ENCODE results near the gene MEST. TPM values are rescaled to one million over a fixed set of nuclear protein-coding genes. Genes with fewer than 3 reads are reported as not detected.

The MEST gene
- total and polyA plus RNA-seq, 7 experiments from 2014 or later = 1.6 to 8.7 (median 4.6) TPM

DNA sequence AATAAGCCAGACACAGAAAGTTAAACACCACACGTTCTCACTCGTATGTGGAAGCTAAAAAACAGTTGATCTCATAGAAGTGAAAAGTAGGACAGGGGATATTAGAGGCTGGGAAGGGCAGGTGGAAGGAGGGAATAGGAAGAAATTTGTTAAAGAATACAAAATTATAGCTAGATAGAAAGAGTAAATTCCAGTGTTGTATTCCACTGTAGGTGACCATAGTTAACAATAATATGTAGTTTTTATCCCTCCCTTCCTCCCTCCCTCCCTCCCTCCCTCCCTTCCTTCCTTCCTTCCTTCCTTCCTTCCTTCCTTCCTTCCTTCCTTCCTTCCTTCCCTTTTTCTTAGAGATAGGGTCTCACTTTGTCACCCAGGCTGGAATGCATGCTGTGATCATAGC, 19.9 kb upstream of the MEST start:
- H3K36me3 ChIP-seq (ENCODE audit: control insufficient read depth in 2 of 3, insufficient read depth in 3 of 3, low read length in 3 of 3) = no peaks in the 10 kb centered on the region
- Mint-ChIP-seq H3K36me3 (peaks cover 0 to 3% (median 0%) of the 10 kb centered on the region in 5 donors), H3K4me1 (peaks cover 0 to 14% (median 8%) of the 10 kb centered on the region in 7 donors), H3K27ac (no peak overlapping the region), H3K4me3 (no peak overlapping the region), H3K9me3 (peaks cover 0 to 3% (median 0%) of the 10 kb centered on the region in 11 donors), H3K27me3 (peaks cover 0 to 7% (median 3%) of the 10 kb centered on the region in 5 donors)
- no peak for DNase-seq
- CTCF ChIA-PET = no interaction called here
- POLR2A ChIA-PET = no interaction called here
- H3K27ac ChIP-seq (ENCODE audit: low read depth, low read length) = no peak overlapping the region
- ATAC-seq = no peak
- no peak overlapping the region for H3K4me3 ChIP-seq (ENCODE audit: low read length)
- no peaks in the 10 kb centered on the region for H3K9me3 ChIP-seq (ENCODE audit: control insufficient read depth in 2 of 3, low read length in 3 of 3)
- peaks cover 0 to 3% of the 10 kb centered on the region in 2 donors for H3K27me3 ChIP-seq (ENCODE audit: control insufficient read depth in 2 of 2, insufficient read depth in 2 of 2, low read length in 2 of 2)
- intact Hi-C loops (cut with micrococcal nuclease) = no loop called here
- H3K4me1 ChIP-seq (ENCODE audit: control insufficient read depth in 2 of 2, insufficient read depth in 2 of 2, low read length in 2 of 2) = no peaks in the 10 kb centered on the region

DNA sequence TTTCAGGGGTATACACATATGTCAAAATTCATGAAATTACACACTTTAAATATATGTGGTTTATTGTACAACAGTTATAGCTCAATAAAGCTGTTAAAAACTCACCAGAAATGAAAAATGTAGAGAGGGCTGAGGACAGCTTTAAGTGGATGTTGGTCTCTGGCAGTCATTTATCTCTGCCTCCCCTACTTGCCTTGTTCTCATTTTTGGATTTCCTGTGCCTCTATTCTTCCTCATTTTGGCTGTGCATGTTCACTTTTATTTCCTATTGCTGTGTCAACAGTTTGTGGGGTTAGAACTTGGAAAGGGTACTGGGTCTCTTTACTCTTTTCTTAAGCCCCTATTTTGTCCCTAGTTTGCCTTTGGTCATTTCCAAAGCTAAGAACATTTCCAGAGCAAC, 18.6 kb upstream of the MEST start:
- H3K4me3 ChIP-seq (ENCODE audit: low read length) = no peak overlapping the region
- ChIA-PET CTCF (interaction anchor here (0.9 to 1.0 kb wide), 2 partner anchors 9 to 14 kb away, joined by 3 read pairs; no protein-coding TSS in a partner anchor), POLR2A (interaction anchor here (0.5 kb wide), 1 partner anchor 852 kb away, joined by 5 read pairs; no protein-coding TSS in a partner anchor)
- intact Hi-C loops (cut with micrococcal nuclease) = no loop called here
- DNase-seq (no peak), ATAC-seq (peak; percentile 37)
- no peaks in the 10 kb centered on the region for H3K36me3 ChIP-seq (ENCODE audit: control insufficient read depth in 2 of 3, insufficient read depth in 3 of 3, low read length in 3 of 3)
- Mint-ChIP-seq H3K4me3 (no peak overlapping the region), H3K9me3 (peaks cover 0 to 6% (median 0%) of the 10 kb centered on the region in 11 donors), H3K27me3 (peaks cover 0 to 10% (median 3%) of the 10 kb centered on the region in 5 donors), H3K27ac (no peak overlapping the region), H3K4me1 (peaks cover 0 to 14% (median 8%) of the 10 kb centered on the region in 7 donors), H3K36me3 (peaks cover 0 to 3% (median 0%) of the 10 kb centered on the region in 5 donors)
- no peaks in the 10 kb centered on the region for H3K4me1 ChIP-seq (ENCODE audit: control insufficient read depth in 2 of 2, insufficient read depth in 2 of 2, low read length in 2 of 2)
- no peaks in the 10 kb centered on the region for H3K9me3 ChIP-seq (ENCODE audit: control insufficient read depth in 2 of 3, low read length in 3 of 3)
- no peak overlapping the region for H3K27ac ChIP-seq (ENCODE audit: low read depth, low read length)
- peaks cover 0 to 3% of the 10 kb centered on the region in 2 donors for H3K27me3 ChIP-seq (ENCODE audit: control insufficient read depth in 2 of 2, insufficient read depth in 2 of 2, low read length in 2 of 2)

DNA sequence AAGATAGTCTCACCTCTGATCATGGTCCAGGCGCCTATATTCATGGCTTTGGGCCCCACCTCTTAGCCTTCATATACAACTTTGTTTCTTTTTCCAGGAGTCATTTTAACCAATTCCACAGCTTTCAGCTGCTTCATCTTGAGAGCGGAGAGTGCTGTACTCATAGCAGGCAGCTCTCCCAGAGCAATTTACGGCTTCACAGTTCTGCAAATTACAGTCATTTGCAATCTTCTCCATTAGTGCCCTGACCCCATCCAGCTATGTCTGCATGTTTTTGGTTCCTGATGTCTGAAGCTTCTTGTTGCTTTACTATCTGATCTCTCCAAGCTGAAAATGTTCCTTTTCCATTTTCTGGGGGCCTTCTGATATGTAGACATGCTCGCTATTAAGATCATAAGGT, 18.0 kb upstream of the MEST start:
- intact Hi-C loops (cut with micrococcal nuclease) = no loop called here

DNA sequence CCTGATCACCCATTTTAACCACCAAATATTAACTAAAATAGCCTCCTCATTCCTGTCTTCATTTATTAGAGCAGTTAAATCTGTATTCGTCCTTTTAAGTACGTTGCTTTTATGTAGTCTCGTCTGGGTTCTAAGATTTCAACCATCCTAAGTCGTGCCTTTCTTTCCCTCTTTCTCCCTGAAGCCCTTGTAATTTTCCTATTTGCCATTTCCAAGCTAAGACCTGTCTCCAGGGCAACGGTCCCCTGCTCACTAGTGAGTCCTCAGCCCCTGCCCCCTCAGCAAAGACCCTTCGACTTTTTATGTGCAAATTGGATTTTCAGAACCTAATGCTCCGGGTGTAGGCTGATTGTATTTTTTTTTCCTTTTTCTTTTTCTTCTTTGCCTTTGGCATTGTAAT, 16.1 kb upstream of the MEST start:
- H3K4me3 Mint-ChIP-seq = no peak overlapping the region
- no peak for ATAC-seq
- H3K27me3 ChIP-seq (ENCODE audit: control insufficient read depth in 2 of 2, insufficient read depth in 2 of 2, low read length in 2 of 2) = no peaks in the 10 kb centered on the region
- H3K4me3 ChIP-seq (ENCODE audit: low read length) = no peak overlapping the region
- peaks cover 0 to 14% (median 8%) of the 10 kb centered on the region in 7 donors for H3K4me1 Mint-ChIP-seq
- no peak overlapping the region for H3K27ac ChIP-seq (ENCODE audit: low read depth, low read length)
- H3K9me3 Mint-ChIP-seq = peaks cover 0 to 9% (median 0%) of the 10 kb centered on the region in 11 donors
- intact Hi-C loops (cut with micrococcal nuclease) = no loop called here
- no peak overlapping the region for H3K27ac Mint-ChIP-seq
- no peaks in the 10 kb centered on the region for H3K4me1 ChIP-seq (ENCODE audit: control insufficient read depth in 2 of 2, insufficient read depth in 2 of 2, low read length in 2 of 2)
- H3K36me3 ChIP-seq (ENCODE audit: control insufficient read depth in 2 of 3, insufficient read depth in 3 of 3, low read length in 3 of 3) = no peaks in the 10 kb centered on the region
- peaks cover 0 to 3% (median 0%) of the 10 kb centered on the region in 5 donors for H3K36me3 Mint-ChIP-seq
- ChIA-PET POLR2A (no interaction called here), CTCF (interaction anchor here (1.0 kb wide), 1 partner anchor 11 kb away, joined by 4 read pairs; no protein-coding TSS in a partner anchor)
- peaks cover 0 to 3% (median 0%) of the 10 kb centered on the region in 5 donors for H3K27me3 Mint-ChIP-seq
- no peak for DNase-seq
- no peaks in the 10 kb centered on the region for H3K9me3 ChIP-seq (ENCODE audit: control insufficient read depth in 2 of 3, low read length in 3 of 3)

More for the DNA sequence above, 18.0 kb upstream of the MEST start:
- ATAC-seq (no peak), DNase-seq (no peak)
- Mint-ChIP-seq H3K9me3 (peaks cover 0 to 9% (median 0%) of the 10 kb centered on the region in 11 donors), H3K4me3 (no peak overlapping the region), H3K27me3 (peaks cover 0 to 8% (median 0%) of the 10 kb centered on the region in 5 donors), H3K27ac (peak overlapping the region in 1 of 9 donors; percentile 41), H3K4me1 (peaks cover 0 to 14% (median 8%) of the 10 kb centered on the region in 7 donors), H3K36me3 (peaks cover 0 to 3% (median 0%) of the 10 kb centered on the region in 5 donors)
- Histone ChIP-seq H3K4me3 (ENCODE audit: low read length) (no peak overlapping the region), H3K4me1 (ENCODE audit: control insufficient read depth in 2 of 2, insufficient read depth in 2 of 2, low read length in 2 of 2) (no peaks in the 10 kb centered on the region), H3K27me3 (ENCODE audit: control insufficient read depth in 2 of 2, insufficient read depth in 2 of 2, low read length in 2 of 2) (peaks cover 0 to 2% of the 10 kb centered on the region in 2 donors), H3K36me3 (ENCODE audit: control insufficient read depth in 2 of 3, insufficient read depth in 3 of 3, low read length in 3 of 3) (no peaks in the 10 kb centered on the region), H3K27ac (ENCODE audit: low read depth, low read length) (no peak overlapping the region), H3K9me3 (ENCODE audit: control insufficient read depth in 2 of 3, low read length in 3 of 3) (no peaks in the 10 kb centered on the region)
- CTCF ChIA-PET = interaction anchor here (0.9 to 1.0 kb wide), 3 partner anchors 10 to 15 kb away, joined by 3 to 4 read pairs (median 3); no protein-coding TSS in a partner anchor
- POLR2A ChIA-PET = no interaction called here

DNA sequence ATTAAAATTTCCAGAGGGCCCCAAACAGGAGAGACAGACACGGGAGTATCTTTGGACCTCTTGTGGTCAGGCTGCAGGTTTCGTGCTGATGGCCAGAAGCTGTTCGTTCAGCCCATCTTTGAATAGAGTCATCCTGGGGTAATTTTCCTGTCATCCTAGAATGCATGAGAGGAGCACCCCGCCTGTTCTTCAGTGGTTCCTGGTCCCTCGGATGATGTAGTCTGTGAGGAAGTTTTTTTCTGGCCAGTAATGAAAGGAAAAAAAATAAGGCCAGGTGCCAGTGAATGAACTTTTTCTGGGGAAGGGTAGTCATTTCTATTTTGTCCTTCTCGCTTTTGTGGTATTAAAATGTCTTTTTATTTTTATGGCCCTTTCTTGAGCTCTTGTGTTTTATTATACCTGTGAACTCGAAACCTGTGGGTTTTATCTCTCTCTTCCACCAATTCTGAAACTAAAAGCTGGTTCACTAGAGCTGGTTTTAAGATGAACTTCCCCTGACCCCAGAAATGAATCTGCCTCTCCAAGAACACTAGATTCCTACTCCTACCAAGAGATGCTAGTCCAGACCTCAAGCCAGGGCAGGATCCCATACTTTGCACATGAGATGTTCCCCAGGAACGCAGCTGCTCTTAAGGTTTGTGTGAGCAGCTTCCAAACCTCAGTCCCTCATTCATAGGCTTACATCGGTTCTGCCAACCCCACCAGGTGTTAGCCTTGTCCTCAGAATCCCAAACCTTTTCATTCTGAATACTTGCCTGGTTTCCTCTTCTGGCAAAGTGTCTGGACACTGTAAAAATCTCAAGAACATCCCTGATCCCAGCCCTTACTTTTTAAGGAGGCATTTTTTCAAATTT, 15.4 kb upstream of the MEST start:
- ATAC-seq (no peak), DNase-seq (no peak)
- CTCF ChIA-PET = interaction anchor here (1.0 kb wide), 1 partner anchor 11 kb away, joined by 4 read pairs; no protein-coding TSS in a partner anchor
- H3K27ac ChIP-seq (ENCODE audit: low read depth, low read length) = no peak overlapping the region
- no peak overlapping the region for H3K4me3 Mint-ChIP-seq
- H3K9me3 ChIP-seq (ENCODE audit: control insufficient read depth in 2 of 3, low read length in 3 of 3) = no peaks in the 10 kb centered on the region
- intact Hi-C loops (cut with micrococcal nuclease) = no loop called here
- H3K27ac Mint-ChIP-seq = no peak overlapping the region
- peaks cover 0 to 9% (median 0%) of the 10 kb centered on the region in 11 donors for H3K9me3 Mint-ChIP-seq
- H3K4me1 Mint-ChIP-seq = peaks cover 0 to 14% (median 8%) of the 10 kb centered on the region in 7 donors
- no peaks in the 10 kb centered on the region for H3K4me1 ChIP-seq (ENCODE audit: control insufficient read depth in 2 of 2, insufficient read depth in 2 of 2, low read length in 2 of 2)
- no peaks in the 10 kb centered on the region for H3K36me3 ChIP-seq (ENCODE audit: control insufficient read depth in 2 of 3, insufficient read depth in 3 of 3, low read length in 3 of 3)
- H3K36me3 Mint-ChIP-seq = peaks cover 0 to 3% (median 0%) of the 10 kb centered on the region in 5 donors
- peaks cover 0 to 3% (median 0%) of the 10 kb centered on the region in 5 donors for H3K27me3 Mint-ChIP-seq
- H3K4me3 ChIP-seq (ENCODE audit: low read length) = no peak overlapping the region
- POLR2A ChIA-PET = no interaction called here
- H3K27me3 ChIP-seq (ENCODE audit: control insufficient read depth in 2 of 2, insufficient read depth in 2 of 2, low read length in 2 of 2) = no peaks in the 10 kb centered on the region

DNA sequence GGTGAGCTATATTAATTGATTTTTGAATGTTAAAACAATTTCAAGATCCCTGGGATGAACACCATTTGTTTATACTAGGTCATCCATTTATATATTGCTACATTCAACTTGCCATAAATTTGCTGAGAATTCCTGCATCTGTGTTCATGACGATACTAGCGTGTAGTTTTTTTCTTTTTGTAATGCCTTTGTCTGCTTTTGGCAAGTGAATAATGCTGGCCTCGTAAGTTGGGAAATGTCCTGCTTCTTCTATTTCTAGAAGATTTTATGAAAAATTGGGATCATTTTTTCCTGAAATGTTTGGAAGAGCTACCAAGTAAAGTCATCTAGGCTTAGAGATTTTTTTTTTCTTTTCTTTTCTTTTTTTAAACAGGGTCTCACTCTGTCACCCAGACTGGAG, 12.9 kb upstream of the MEST start:
- DNase-seq (no peak), ATAC-seq (no peak)
- ChIA-PET POLR2A (no interaction called here), CTCF (interaction anchor here (0.6 kb wide), 1 partner anchor 8 kb away, joined by 3 read pairs; no protein-coding TSS in a partner anchor)
- H3K27ac Mint-ChIP-seq = no peak overlapping the region
- H3K9me3 ChIP-seq (ENCODE audit: control insufficient read depth in 2 of 3, low read length in 3 of 3) = no peaks in the 10 kb centered on the region
- no peaks in the 10 kb centered on the region for H3K4me1 ChIP-seq (ENCODE audit: control insufficient read depth in 2 of 2, insufficient read depth in 2 of 2, low read length in 2 of 2)
- intact Hi-C loops (cut with micrococcal nuclease) = no loop called here
- H3K27me3 Mint-ChIP-seq = peaks cover 5 to 17% (median 6%) of the 10 kb centered on the region in 5 donors
- no peak overlapping the region for H3K4me3 ChIP-seq (ENCODE audit: low read length)
- H3K36me3 Mint-ChIP-seq = peaks cover 0 to 3% (median 0%) of the 10 kb centered on the region in 5 donors
- H3K27ac ChIP-seq (ENCODE audit: low read depth, low read length) = no peak overlapping the region
- no peak overlapping the region for H3K4me3 Mint-ChIP-seq
- H3K4me1 Mint-ChIP-seq = peaks cover 0 to 7% (median 0%) of the 10 kb centered on the region in 7 donors
- H3K9me3 Mint-ChIP-seq = peaks cover 0 to 9% (median 0%) of the 10 kb centered on the region in 11 donors
- no peaks in the 10 kb centered on the region for H3K36me3 ChIP-seq (ENCODE audit: control insufficient read depth in 2 of 3, insufficient read depth in 3 of 3, low read length in 3 of 3)
- H3K27me3 ChIP-seq (ENCODE audit: control insufficient read depth in 2 of 2, insufficient read depth in 2 of 2, low read length in 2 of 2) = no peaks in the 10 kb centered on the region
